HG03439 (cell line): ENCODE measurements around the gene PRR20G.
"Not testable (repeated sequence)": the region's sequence is repeated elsewhere in the genome, so short reads cannot be mapped to it uniquely, and the experiment has no call there.

ENCODE experiments used
- ATAC-seq: cut with Tn5 transposase; IDR thresholded peaks from one replicate; pipeline ENCODE4 v1.9.1; 2021; ENCODE audit warnings: mild to moderate bottlenecking, moderate library complexity; ENCODE audit not compliant: unreplicated experiment

Gene PRR20G

DNA sequence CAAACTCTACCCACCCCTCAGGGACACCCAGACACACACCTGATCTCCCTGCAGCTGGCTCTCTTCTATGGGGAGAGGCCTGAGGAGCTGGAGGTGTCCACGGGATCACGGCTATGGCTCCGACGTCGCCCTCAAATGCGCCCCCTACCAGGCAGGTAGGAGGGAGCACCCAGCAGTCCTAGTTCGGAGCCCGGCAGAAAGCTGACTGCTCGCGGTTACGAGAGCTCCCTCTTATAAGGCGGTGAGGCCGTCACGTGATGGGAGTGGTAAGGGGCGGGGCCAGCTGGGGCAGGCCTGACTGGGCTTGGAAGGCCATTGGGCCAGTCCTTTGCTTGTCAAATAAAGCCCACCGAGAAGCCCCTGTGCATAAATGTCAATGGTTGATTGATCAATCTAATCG lies at the start of gene PRR20G:
TSS of gene PRR20G (minus strand) at position 207 of the 400 bp plus-strand sequence. CDS start 681 bp downstream, outside the sequence.
- no peak for ATAC-seq

DNA sequence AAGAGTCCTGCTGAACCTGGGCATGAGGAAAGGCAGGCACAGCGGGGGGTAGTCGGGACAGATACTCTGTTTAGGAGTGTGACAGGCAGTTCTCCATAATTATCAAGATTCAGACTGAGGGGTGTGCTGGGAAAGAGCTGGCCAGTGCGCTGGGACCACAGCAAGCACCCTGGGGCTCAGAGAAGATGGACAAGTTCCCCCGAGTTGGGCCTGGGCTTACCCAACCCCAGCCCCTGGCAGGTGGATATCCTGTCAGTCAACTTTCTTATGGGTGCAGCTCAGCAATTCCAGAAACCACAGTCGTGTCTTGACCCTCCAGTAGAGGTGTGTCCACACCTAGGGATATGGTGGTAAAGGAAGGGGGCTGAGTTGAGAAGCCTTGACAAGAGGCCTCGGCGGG lies 49.2 kb upstream of the PRR20G start:
- no peak for ATAC-seq

DNA sequence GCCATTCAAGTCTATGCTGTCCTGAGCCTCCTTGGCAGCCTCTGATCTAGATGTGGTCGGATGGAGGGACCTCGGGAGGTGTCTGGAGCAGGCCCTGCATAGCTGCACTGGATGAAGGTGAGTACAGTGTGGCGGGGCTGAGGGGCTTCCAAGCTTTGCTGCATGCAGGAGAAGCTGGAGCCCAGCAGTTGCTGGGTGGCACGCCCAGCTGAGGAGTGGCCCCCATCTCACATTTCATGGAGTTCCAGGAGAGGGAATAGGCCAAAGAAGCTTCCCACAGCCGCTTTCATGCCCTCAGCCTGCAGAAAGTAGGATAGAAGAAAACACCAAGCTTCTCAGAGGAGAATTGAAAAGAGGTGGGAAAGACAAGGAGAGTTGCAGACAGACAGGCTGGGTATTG lies 48.3 kb upstream of the PRR20G start:
- no peak for ATAC-seq

DNA sequence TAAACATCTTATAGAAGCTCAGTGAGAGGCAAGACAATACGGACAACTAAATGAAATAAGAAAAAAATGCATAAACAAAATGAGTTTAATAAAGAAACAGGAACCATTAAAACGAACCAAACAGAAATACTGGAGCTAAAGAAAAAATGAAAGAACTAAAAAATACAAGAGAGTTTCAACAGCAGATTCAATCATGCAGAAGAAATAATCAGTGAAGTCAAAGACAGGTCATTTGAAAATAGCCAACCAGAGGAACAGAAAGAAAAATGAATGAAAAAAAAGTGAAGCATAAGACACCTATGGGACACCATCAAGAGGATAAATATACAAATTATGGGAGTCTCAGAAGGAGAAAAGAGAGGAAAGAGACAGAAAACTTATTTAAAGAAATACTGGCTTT lies 42.5 kb upstream of the PRR20G start:
- no peak for ATAC-seq

DNA sequence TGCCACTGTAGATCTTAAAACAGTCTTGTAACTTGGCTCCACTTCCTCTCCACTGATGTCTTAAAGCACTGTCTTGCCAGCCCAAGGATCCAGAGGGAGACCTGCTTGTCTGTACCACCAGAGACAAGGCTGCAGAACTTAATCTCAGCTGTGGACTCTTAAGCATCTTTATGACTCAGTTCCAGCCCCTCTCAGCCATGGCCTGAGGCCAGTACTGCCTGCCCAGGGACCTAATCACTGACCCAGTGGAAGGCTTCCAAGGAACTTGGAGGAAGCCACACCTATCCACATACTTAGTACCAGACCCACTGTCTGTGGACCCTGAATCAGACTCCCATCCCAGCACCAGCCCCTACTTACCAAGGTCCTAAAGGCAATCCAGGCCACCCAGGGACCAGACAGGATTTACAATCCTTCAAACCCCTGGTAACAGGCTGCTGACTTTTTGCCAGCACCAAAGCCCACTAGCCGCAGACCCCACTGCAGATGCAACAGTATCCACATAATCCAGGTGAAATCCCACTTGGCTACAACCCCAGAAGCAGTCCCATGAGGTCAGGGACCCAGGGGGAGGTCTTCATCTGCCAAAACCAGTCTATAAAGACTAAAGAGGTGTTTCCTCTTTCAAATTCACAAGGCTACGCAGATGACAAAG lies 41.9 kb upstream of the PRR20G start:
- no peak for ATAC-seq

DNA sequence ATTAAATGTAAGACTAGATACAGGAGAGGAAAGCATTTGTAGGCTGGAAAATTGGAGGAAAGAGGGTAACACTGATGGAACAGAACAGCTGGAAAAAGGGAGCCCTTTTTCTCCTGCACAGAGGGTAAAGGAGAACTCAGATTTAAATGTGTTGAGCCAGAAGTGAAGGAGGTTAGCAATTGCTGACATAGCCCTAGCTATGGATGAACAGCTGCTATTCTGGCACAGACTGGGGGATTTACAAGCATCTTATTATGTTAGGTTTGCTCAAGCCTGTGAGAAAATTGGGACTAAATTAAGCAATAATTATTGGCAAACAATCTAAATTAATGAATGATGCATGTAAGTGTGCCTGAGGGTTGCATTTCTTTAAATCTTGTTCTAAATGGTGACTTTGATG lies 40.6 kb upstream of the PRR20G start:
- no peak for ATAC-seq

DNA sequence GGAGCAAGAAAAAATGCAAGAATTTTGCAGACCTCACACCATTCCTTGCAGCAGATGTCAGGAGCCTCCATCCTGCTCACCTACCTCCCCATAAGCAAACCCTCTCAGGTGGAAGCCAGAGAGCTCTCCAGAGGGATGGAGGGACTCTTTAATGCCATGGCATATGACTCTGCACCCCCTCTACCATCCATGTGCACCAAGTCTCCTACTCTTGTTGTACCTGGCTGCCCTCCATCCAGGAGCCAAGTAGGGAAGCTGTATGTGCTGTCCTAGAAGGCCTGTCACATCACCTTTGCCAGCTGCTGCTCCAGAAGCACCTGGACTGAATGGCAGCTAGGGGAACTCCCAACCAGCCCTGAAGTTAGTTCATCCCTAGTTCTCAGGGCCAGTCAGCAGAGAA lies 38.5 kb upstream of the PRR20G start:
- ATAC-seq: no peak

DNA sequence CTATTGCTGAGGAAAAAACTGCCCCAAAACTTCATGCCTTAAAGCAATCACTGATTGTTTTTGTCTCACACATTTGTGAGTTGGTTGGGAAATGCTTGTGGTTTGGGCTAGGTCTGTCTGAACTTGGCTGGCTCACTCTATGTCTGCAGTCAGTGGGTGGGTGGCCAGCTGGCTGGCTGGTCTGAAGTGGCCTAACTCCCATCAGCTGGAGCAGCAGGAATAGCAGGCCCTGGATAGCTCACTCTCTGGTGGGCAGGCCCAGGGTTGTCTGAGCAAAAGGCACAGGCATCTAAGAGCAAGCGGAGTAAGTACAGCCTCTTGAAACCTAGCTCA lies 37.7 kb upstream of the PRR20G start:
- ATAC-seq: no peak

DNA sequence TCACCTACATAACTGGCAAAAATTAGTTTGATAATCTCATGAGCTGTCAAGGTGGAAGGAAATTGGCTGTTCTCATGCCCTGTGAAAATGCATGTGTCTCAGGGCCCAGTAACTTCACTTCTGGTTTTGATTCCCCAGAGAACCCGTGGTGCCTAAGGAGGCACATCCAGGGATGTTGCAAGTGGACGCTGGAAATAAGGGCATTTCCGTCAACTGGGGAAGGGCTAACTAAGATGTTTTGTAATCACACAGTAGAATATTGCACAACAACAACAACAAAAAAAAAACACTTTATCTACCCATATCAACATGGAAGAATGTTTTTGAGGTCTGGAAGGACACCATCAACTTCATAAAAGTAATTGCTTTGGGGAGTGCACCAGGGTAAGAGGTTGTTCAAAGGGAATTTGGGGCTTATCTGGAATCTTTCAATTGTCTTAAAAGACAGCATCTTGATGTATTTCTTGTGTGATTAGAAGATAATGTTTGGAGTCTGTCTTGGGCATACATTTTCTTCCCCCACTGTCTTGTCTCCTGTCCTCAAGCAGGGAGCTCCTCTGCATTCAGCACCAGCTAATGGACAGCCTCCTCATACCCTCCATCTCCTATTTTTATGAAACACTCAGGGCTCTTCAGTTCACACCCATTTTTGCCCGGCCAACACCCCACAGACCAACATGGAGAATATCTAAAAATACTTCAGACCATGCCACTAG lies 37.2 kb upstream of the PRR20G start:
- no peak for ATAC-seq

DNA sequence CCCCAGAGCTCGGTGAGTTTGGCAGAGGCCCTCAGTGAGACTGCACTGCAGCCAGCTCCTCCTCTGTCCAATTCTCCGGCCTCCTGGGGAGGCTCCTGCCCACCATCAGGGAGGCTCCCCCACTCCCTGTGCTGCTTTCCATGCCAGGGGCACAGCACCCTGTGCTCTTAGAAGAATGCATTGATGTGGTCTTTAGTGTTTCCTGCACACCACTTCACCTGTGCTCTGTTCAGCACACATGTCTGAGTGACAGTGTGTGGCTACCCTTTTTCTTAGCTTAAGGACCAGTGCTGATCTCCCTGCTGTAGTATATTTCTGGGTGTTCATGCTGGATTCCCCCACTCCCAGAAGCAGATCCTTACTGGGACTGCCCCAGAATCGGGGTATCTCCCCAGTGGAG lies 36.2 kb upstream of the PRR20G start:
- no peak for ATAC-seq

DNA sequence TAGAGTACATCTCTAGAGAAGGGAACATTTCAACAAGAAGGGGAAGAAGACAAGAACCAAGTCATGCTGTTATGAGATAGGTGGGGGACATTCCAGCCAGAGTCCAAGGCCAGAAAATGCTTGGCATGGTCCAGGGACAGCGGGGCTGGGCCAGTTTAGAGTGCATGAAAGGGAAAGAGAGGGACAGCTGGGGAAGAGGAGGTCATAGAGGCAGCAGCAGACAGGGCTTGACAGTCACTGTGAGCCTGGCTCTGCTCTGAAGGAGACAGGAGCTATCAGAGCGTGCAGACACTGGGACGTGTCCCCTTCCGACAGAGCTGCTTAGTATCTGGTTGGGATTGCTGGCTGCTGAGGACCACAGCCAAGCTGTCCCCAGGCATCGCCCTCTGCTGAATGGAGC lies 35.7 kb upstream of the PRR20G start:
- ATAC-seq: no peak

DNA sequence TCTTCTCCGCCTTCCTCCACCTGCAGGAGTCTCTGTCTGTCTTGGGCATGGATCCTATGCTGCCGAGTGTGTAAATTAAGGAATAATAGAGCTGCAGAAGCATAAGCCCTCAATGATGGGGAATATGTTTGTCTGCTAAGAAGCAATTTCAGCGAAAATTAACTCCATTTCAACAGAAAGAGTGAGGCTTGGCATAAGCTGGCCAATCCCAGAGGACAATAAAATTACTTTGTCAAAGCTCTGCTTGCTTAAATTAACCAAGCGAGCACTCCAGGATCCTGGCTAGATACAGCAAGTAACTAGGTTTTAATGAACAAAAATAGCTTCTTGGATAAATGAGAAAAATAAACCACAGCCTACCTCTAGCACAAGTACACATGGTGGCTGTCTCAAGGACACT lies 33.5 kb upstream of the PRR20G start:
- no peak for ATAC-seq

DNA sequence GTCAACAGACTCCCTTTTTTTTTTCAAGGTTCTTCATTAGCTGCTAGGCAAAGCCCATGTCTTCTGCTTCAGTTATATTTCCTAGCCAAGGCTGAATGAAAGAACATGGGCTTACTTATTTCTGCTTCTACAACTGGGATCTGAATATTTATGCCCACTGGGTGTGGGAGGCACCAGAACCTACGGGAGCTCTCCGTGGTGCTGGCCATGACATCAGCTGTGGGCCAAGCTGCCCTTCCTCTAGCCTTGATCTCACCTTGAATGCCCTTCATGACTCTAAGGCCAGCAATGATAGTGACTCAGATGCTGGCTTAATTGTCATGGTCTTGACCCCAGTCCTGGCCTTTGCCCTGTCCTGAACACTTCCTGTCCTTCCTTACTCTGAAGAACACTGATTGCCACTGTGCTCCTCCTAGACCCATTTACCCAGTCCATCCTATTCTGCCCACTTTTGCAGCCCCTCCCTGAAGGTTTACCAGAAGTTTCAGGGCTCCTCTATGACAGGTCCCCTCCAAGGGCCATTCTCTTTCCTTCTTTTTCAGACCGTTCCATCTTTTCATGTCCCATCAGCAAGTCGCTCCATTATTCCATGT lies 32.8 kb upstream of the PRR20G start:
- ATAC-seq: no peak

DNA sequence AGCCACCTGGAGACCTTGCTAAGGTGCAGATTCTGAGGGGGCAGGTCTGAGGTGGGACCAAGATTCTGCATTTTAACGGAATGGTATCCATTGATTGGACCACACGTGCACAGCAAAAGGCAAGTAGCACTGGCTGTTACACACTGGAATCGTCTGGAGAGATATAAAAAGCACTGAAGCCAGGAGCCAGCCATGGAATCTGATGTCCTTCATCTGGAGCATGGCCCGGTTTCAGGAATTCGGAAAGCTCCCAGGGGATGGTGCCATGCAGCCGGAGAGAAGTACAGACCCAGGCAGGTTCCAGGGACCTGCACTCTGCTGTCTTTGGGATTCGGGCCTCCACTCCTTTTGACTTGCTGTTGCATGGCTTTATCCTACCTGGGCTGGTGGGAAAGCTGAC lies 28.8 kb upstream of the PRR20G start:
- ATAC-seq: no peak

DNA sequence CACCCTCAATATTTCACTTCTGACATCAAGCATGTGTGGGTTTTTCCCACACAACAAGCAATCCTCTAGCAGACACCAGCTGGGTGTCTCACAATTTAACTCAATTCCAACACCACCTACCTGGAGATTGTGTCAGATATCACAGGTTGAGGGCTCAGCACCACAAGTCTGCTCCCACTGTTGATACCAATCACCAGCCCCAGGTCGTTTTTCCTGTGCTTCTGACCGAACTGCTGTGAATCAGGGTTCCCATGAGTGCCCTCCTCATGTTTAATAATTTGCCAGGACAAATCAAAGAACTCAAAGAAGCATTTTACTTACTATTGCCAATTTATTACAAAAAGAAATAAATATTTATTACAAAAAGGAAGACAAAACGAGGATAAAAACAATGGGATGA lies 25.0 kb upstream of the PRR20G start:
- ATAC-seq: no peak

DNA sequence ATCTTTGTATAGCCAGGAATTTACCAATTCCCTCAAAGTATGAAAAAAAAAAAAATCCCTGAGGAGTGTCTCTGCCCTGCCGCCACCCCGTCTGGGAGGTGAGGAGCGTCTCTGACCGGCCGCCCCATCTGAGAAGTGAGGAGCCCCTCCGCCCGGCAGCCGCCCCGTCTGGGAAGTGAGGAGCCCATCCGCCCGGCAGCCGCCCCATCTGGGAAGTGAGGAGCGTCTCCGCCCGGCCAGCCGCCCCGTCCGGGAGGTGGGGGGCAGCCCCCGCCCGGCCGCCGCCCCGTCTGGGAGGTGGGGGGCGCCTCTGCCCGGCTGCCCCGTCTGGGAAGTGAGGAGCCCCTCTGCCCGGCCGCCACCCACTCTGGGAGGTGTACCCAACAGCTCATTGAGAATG lies 21.0 kb upstream of the PRR20G start:
- ATAC-seq: not testable (repeated sequence)

DNA sequence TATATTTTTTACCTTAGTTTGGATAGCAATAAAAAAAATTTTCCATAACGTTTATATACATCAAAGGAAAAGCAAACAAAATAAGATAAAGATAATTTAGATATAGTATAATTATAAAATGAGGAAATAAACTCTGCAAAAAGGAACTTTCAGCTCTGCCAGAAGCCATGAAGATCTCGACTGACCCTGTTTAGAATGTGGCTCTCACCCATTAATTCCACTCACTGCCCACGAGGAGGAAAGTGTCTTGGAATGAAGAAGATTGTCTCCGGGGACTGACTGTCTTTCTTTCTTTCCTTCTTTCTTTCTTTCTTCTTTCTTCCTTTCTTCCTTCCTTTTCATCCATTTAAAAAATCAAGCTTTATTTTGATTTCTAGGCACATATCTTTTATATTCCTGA lies 20.1 kb upstream of the PRR20G start:
- ATAC-seq: no peak

DNA sequence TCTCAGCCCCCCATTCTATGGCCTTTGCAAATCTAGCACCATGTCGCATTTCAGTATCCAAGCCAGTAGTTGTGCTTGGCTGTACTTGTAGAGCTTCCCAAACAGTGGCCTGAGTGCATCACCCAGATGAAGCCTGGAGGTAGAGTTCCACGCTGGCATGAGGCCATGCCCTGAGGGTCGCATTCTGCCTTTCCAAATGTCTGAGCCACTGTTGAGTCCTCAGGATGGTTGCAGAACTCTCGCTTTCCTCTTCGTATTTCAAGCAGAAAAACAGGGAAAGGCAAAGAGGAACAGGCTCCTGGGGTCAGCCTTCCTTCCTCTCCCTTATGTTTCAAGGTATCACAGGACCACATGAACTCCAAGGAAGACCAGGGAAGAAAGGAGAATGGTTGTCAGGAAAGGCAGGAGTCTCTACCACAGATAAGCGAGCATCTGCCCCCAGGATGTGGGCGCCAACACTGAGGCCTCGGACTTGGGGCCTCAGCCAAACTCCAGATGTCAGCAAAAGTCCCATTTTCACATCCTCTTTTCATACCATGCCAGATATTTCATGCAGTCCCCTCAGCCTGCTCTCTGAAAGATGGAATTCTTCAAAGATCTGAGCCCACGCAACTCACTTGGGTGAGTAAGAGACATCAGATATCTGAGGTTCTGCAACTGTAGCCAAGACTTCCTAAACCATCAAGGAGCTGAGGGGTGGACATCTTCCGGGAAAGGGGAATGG lies 19.4 kb upstream of the PRR20G start:
- no peak for ATAC-seq

DNA sequence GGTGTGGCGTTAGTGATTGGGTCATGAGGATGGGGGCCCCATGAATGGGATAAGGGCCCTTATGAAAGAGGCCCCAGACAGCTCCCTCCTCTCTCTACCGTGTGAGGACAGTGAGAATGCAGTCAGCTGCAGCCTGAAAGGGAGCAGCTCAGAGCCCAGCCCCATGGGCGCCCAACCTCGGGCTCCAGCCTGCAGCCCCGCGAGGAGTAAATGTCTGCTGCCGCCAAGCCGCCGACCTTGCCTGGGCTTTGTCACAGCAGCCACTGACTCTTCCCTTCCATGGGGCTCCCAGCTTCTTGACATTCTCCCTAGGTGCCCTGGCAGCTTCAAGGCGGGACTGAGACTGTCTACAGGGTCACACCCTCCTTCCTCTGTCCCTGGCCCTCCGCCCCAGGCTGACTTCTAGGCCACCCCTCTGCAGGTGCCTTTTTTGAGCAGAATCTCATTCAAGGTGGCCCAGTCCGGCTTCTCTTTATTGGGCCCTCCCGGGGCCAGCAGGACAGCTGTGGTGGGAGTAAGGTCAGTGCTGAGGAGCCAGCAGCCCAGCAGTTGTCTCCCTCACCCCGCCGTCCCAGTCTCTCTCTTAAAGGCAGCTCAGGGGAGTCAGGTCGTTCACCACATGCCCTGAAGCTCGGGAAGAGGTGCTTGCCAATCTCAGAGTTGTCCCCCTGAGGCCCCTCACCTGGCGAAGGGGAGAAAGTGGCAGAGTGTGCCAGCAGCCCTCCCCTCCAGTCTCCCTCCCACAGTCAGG lies 18.7 kb upstream of the PRR20G start:
- no peak for ATAC-seq

DNA sequence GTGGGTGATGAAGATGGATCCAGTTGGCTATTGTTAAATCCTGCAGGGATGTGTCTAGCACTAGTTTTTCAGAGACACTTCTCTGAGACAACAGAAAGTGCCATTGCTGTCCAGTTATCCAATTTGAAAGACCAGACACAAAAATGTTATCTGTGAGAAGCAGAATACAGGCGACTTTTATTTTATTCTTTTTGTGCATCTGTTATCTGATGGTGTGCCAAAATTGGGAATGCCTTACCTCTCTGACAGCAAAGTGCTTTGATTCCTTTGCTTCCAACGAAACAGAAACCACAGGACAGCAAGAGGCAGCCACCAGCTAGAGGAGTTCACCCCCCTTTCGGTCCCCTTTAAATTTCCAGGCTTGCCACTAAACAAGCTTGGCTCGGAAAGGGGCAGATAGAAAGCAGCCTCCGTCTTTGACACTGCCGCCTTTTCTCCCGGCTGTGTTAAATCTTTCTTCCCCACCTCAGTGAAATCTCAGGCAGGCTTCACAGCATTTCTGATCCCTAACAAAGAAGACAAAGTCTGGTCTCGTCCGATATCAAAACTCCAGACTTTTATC lies 17.7 kb upstream of the PRR20G start:
- ATAC-seq: no peak
